GM06990 (cell line): ENCODE results near the gene LMOD1.

Experiments used
- DNase-seq: peaks from one replicate; pipeline ENCODE4 v3.0.0-alpha.2; 2011; ENCODE audit not compliant: insufficient read length; ENCODE audit errors: extremely low read depth
- H3K27me3 ChIP-seq: replicated peaks from 2 replicates; pipeline ENCODE4 v1.6.0; 2011; ENCODE audit warnings: low read length; ENCODE audit not compliant: control insufficient read depth, insufficient read depth
- H3K36me3 ChIP-seq: 2 replicates; pipeline ENCODE4 v1.5.1; 2011; ENCODE audit warnings: low read length; ENCODE audit not compliant: control insufficient read depth, insufficient read depth
- H3K4me3 ChIP-seq: replicated peaks from 2 replicates; pipeline ENCODE4 v1.5.1; 2011; ENCODE audit warnings: low read depth, mild to moderate bottlenecking, control low read depth, low read length
- CTCF ChIP-seq: IDR thresholded peaks from 2 replicates; pipeline ENCODE4 v1.5.1; 2011; ENCODE audit warnings: low read length, control low read depth, mild to moderate bottlenecking, inconsistent platforms; ENCODE audit not compliant: insufficient read depth, poor library complexity, severe bottlenecking

LMOD1 gene

DNA sequence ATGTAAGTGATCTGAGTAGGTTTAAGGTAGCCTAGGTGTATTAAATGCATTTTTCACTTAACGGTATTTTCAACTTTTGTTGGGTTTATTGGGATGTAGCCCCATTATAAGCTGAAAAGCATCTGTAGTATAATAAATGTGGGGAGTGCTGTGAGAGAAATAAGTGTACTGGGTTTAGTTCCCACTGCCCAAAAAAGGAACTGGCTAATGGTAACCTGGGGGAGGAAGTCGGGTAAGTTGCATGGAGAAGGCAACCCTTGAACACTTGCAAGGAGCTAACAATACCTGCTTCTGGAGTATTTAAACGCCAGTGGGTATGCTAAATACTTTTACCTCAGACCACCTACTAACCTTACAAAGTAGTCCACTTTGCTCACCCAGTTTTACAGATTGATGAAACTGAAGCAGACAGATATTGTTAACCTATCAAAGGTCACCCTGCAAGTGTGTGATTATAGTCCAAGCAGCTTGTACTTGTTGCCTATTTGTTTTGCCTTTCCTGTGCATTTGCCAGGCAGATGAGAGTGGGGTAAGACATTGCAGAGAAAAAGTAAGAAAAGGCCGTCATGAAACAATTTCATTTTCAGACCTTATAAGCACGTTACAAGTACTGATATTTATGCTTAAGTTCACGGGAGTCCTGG is 65.3 kb downstream of the LMOD1 start:
- H3K36me3 ChIP-seq = peaks cover 3% of the 10 kb centered on the region
- no peak for TF ChIP-seq CTCF
- DNase-seq = no peak
- no peak overlapping the region for H3K4me3 ChIP-seq
- H3K27me3 ChIP-seq = no peaks in the 10 kb centered on the region

GRCh38 chr1:201877877-201878401 is 68.4 kb downstream of the LMOD1 start:
- Histone ChIP-seq H3K4me3 (no peak overlapping the region), H3K36me3 (peaks cover 12% of the 10 kb centered on the region), H3K27me3 (no peaks in the 10 kb centered on the region)
- DNase-seq = no peak
- peak; percentile 65 for TF ChIP-seq CTCF

- no peak for DNase-seq
- H3K36me3 ChIP-seq = peaks cover 18% of the 10 kb centered on the region
- no peaks in the 10 kb centered on the region for H3K27me3 ChIP-seq
- H3K4me3 ChIP-seq = no peak overlapping the region
- peak; percentile 37 for TF ChIP-seq CTCF
These were observed 70.1 kb downstream of the LMOD1 start for GRCh38 chr1:201876148-201876818.

- H3K36me3 ChIP-seq = peaks cover 26% of the 10 kb centered on the region
- no peaks in the 10 kb centered on the region for H3K27me3 ChIP-seq
- no peak for TF ChIP-seq CTCF
- no peak for DNase-seq
- no peak overlapping the region for H3K4me3 ChIP-seq
These were observed 71.7 kb downstream of the LMOD1 start for GRCh38 chr1:201874672-201875071.

DNA sequence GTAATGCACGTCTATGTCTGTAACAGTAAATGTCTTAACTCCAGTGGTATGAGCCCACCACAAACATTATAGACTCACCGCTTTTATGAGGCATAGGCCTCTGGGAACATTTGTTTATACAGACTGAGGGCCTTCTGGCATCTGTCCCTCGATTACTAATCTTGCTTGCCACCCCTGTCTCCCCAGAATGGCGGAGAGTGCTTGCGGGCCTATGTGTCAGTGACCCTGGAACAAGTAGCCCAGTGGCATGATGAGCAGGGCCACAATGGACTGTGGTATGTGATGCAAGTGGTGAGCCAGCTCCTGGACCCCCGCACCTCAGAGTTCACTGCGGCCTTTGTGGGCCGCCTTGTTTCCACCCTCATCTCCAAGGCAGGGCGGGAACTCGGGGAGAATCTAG is 76.0 kb downstream of the LMOD1 start:
- no peak for TF ChIP-seq CTCF
- peaks cover 32% of the 10 kb centered on the region for H3K36me3 ChIP-seq

More for the DNA sequence above, 76.0 kb downstream of the LMOD1 start:
- no peak for DNase-seq
- Histone ChIP-seq H3K4me3 (no peak overlapping the region), H3K27me3 (no peaks in the 10 kb centered on the region)
